Endothelial cell of umbilical vein (primary cell): Measurements from ENCODE around the gene GRM7. TPM values are rescaled to one million over a fixed set of nuclear protein-coding genes. Genes with fewer than 3 reads are reported as not detected.
A peak's percentile ranks its signal among the peaks of the same experiment; 100 is the strongest.

ENCODE experiments used
- BruUV-seq: library from RNA; stranded (reverse); fragments of 400-500 nt; replicated peaks from 2 replicates; lab custom pipeline; 2021; lab: Mats Ljungman, UMichigan
- CTCF ChIA-PET: fragments of 300-600, 350-600 bp; sonication (Branson Sonifier 250); formaldehyde crosslinking; loops from one replicate; lab custom pipeline; 2021; ENCODE audit warnings: antibody characterized with exemption, inconsistent platforms; lab: Charles Lee
- POLR2A ChIA-PET: fragments of 300-600, 350-600 bp; sonication (Branson Sonifier 250); formaldehyde crosslinking; loops from one replicate; lab custom pipeline; 2021; ENCODE audit warnings: antibody characterized with exemption, inconsistent platforms; lab: Charles Lee
- DNase-seq: peaks from one replicate; pipeline ENCODE4 v3.0.0-alpha.2; 2011; ENCODE audit warnings: low read depth, low spot score
- FAIRE-seq: peaks from 2 replicates; lab custom pipeline; 2011; peaks lifted over from hg19 to GRCh38; lab: Jason Lieb, UNC
- H2AFZ ChIP-seq: 2 replicates; pipeline ENCODE4 v1.6.0; 2012; ENCODE audit warnings: low read depth, low read length, control low read depth, inconsistent platforms
- H3K27ac ChIP-seq: 2 replicates; pipeline ENCODE4 v1.5.1; 2011; ENCODE audit warnings: low read depth, mild to moderate bottlenecking, control low read depth, low read length, moderate library complexity; ENCODE audit not compliant: insufficient read depth
- H3K27me3 ChIP-seq, 2 experiments: 2 replicates each; pipeline versions ENCODE4 v1.6.0 to v1.6.1; 2011; ENCODE audit warnings: low read length in 2 of 2, mixed read lengths in 1 of 2; ENCODE audit not compliant: control insufficient read depth in 2 of 2, insufficient read depth in 2 of 2
- H3K36me3 ChIP-seq, 2 experiments: 2 replicates in 1 of 2; 3 replicates in 1 of 2; pipeline ENCODE4 v1.5.1; 2011; ENCODE audit warnings: low read length in 2 of 2, mild to moderate bottlenecking in 1 of 2, moderate library complexity in 1 of 2; ENCODE audit not compliant: control insufficient read depth in 2 of 2, insufficient read depth in 2 of 2; ENCODE audit errors: extremely low read depth in 1 of 2
- H3K4me1 ChIP-seq: 3 replicates; pipeline ENCODE4 v1.5.1; 2011; ENCODE audit warnings: mild to moderate bottlenecking, low read length; ENCODE audit not compliant: control insufficient read depth, insufficient read depth; ENCODE audit errors: extremely low read depth
- H3K4me2 ChIP-seq: 2 replicates; pipeline ENCODE4 v1.6.1; 2011; ENCODE audit warnings: low read length, control low read depth, mixed read lengths; ENCODE audit not compliant: insufficient read depth
- H3K4me3 ChIP-seq, 3 experiments: fragments of 200-600 bp in 1 of 3; sonication (generic), shearing (Covaris generic) in 1 of 3; replicated peaks in 1 of 3; 2 replicates each; pipeline ENCODE4 v1.5.1; 2011 to 2016; ENCODE audit warnings: control low read depth in 3 of 3, low read length in 3 of 3, mild to moderate bottlenecking in 2 of 3, inconsistent platforms in 1 of 3, low read depth in 1 of 3, moderate library complexity in 1 of 3; ENCODE audit not compliant: insufficient read depth in 1 of 3
- H3K79me2 ChIP-seq: 2 replicates; pipeline ENCODE4 v1.6.0; 2012; ENCODE audit warnings: low read length, inconsistent platforms; ENCODE audit not compliant: control insufficient read depth, insufficient read depth
- H3K9ac ChIP-seq: replicated peaks from 2 replicates; pipeline ENCODE3; 2011; ENCODE audit warnings: low read length, control low read depth; ENCODE audit not compliant: insufficient read depth; ENCODE audit errors: extremely low read depth
- H3K9me1 ChIP-seq: replicated peaks from 3 replicates; pipeline ENCODE4 v1.6.0; 2011; ENCODE audit warnings: mild to moderate bottlenecking, low read length; ENCODE audit not compliant: control insufficient read depth, insufficient read depth; ENCODE audit errors: extremely low read depth
- H3K9me3 ChIP-seq: replicated peaks from 2 replicates; pipeline ENCODE4 v1.5.1; 2012; ENCODE audit warnings: low read length, inconsistent platforms; ENCODE audit not compliant: control insufficient read depth, insufficient read depth
- H4K20me1 ChIP-seq: replicated peaks from 2 replicates; pipeline ENCODE3; 2011; ENCODE audit warnings: mild to moderate bottlenecking, low read length; ENCODE audit not compliant: control insufficient read depth, insufficient read depth; ENCODE audit errors: extremely low read depth
- CTCF ChIP-seq, 2 donors: IDR thresholded peaks; 1 replicate in 1 of 2; 2 replicates in 1 of 2; pipeline ENCODE4 v1.5.1; 2011; ENCODE audit warnings: low read length in 2 of 2, mild to moderate bottlenecking in 2 of 2, moderate library complexity in 2 of 2, control low read depth in 1 of 2, inconsistent platforms in 1 of 2, low read depth in 1 of 2; ENCODE audit not compliant: insufficient read depth in 1 of 2; ENCODE audit errors: extremely low read depth in 1 of 2
- EZH2 ChIP-seq: IDR thresholded peaks from 2 replicates; pipeline ENCODE4 v1.6.1; 2012; ENCODE audit warnings: borderline replicate concordance, low read depth, mild to moderate bottlenecking, moderate library complexity, low read length, inconsistent platforms; ENCODE audit not compliant: severe bottlenecking
- FOS ChIP-seq: IDR thresholded peaks from 2 replicates; pipeline ENCODE4 v1.6.1; 2011; ENCODE audit warnings: mild to moderate bottlenecking, low read length, moderate library complexity, borderline replicate concordance; ENCODE audit not compliant: insufficient read depth
- GATA2 ChIP-seq: IDR thresholded peaks from 2 replicates; pipeline ENCODE4 v1.7.0; 2011; ENCODE audit warnings: low read depth, mild to moderate bottlenecking, moderate library complexity, mixed read lengths, low read length; ENCODE audit not compliant: insufficient read length, insufficient read depth
- JUN ChIP-seq: IDR thresholded peaks from 2 replicates; pipeline ENCODE4 v1.6.1; 2011; ENCODE audit warnings: borderline replicate concordance, low read depth; ENCODE audit not compliant: insufficient read length, insufficient read depth
- MAX ChIP-seq: IDR thresholded peaks from 2 replicates; pipeline ENCODE4 v1.6.1; 2011; ENCODE audit not compliant: insufficient read depth, insufficient read length
- MYC ChIP-seq: IDR thresholded peaks from one replicate; pipeline ENCODE4 v1.6.1; 2011; ENCODE audit warnings: mild to moderate bottlenecking, low read depth, low read length
- POLR2A ChIP-seq: IDR thresholded peaks from 2 replicates; pipeline ENCODE4 v1.6.1; 2012; ENCODE audit warnings: low read depth, mild to moderate bottlenecking, control low read depth, low read length
- POLR2AphosphoS5 ChIP-seq: IDR thresholded peaks from 2 replicates; pipeline ENCODE4 v1.6.1; 2012; ENCODE audit warnings: low read depth, mild to moderate bottlenecking, control low read depth, low read length, moderate library complexity; ENCODE audit not compliant: insufficient read depth
- dilution Hi-C: fragments of 300-500 bp; cut with MboI; formaldehyde crosslinking; loops from one replicate; pipeline ENCODE4 v1.15.0; 2019; ENCODE audit warnings: low sequenced_read_pairs; ENCODE audit not compliant: extremely low pct_ligation_motif_present
- intact Hi-C: fragments of 100-400 bp; cut with micrococcal nuclease; formaldehyde crosslinking; loops from one replicate; pipeline ENCODE4 v1.10.0; 2022
- polyA plus RNA-seq, 4 experiments: library from polyadenylated mRNA; depleted of rRNA in 3 of 4; stranded (reverse) in 3 of 4; unstranded in 1 of 4; fragments of >200 nt; gene quantifications; 2 replicates each; pipeline versions ENCODE4 v1.2.1 to v1.2.3, GENCODE V29; 2011 to 2012; ENCODE audit warnings: missing spikeins in 1 of 4
- total RNA-seq: library from RNA; stranded (reverse); gene quantifications from 2 replicates; pipeline ENCODE4 v1.2.3, GENCODE V29; 2021

GRM7 gene
- total and polyA plus RNA-seq, 2 donors (not counting 3 experiments of a cell fraction or from before 2014, with no cell fraction given), result 0.12 TPM; not detected in 1

- Histone ChIP-seq H3K27ac (no peak overlapping the region), H3K9me3 (no peaks in the 10 kb centered on the region), H3K9me1 (no peaks in the 10 kb centered on the region), H3K27me3 (no peaks in the 10 kb centered on the region), H3K79me2 (no peaks in the 10 kb centered on the region), H4K20me1 (no peaks in the 10 kb centered on the region), H3K4me1 (no peaks in the 10 kb centered on the region), H3K36me3 (no peaks in the 10 kb centered on the region), H3K4me2 (no peak overlapping the region), H3K9ac (no peak overlapping the region), H2AFZ (no peak overlapping the region), H3K4me3 (no peak overlapping the region)
- FAIRE-seq (no peak), DNase-seq (no peak)
- POLR2A ChIA-PET, result no interaction called here
- intact Hi-C loops (no loop called here), dilution Hi-C loops (no loop called here)
- TF ChIP-seq EZH2, result no peak
- no TSS peak for BruUV-seq
- CTCF ChIA-PET, result interaction anchor here (0.8 kb wide), 1 partner anchor 9 kb away, joined by 3 read pairs; no protein-coding TSS in a partner anchor
These were observed 920.5 kb downstream of the GRM7 start for GRCh38 chr3:7781395-7781794.

DNA sequence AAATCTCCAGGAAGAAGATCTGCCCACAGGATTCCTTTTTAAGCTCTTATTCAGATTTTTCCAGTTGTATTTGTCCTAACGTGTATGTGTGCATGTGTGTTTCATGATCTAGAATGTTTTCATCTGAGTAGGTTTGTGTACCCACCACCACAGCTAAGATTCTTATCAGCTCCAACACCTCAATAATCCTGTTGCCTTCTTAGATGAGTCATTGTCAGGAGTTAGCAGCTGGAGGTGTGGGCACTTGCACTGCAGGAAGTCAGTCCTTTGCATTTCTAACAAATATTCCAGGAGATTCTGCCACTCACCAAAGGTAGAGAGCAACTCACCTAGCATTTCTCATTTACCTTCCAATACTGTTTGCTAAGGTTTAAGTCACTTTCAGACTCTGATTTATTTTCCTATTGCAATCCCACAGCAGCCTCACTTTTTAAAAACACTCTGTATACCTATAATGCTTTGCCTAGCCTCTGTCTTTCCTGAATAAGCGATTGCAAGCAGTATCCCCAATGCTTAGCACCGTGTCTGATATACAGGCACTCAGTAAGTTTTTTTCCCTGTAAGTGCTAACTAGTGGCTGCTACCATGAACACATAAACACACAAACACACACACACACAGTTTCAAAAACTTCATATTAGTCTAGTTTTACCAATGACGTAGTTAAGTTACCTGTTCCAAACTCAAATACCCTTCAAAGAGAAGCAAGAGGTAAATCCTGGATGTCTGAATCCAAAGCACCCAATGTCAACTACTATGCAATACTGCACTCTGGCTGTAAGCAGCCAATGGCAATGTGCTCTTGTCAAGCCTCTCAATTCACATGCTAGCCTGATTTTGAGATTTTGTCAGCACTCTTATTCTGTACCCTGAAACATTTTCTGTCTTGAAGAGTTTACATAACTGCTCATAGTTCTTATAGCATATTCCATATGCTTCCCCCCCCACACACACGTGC is 927.2 kb downstream of the GRM7 start:
- no peak overlapping the region for H3K4me3 ChIP-seq
- H3K27ac ChIP-seq, result no peak overlapping the region
- TF ChIP-seq CTCF (IDR thresholded peaks at IDR 0.05; ENCODE audit: extremely low read depth in 1 of 2, insufficient read depth in 1 of 2, low read depth in 1 of 2, low read length in 2 of 2), result no peak
- TF ChIP-seq POLR2AphosphoS5, result no peak
- no peak for TF ChIP-seq POLR2A
- no peak for TF ChIP-seq MAX
- TF ChIP-seq MYC, result no peak
- TF ChIP-seq EZH2, result no peak
- TF ChIP-seq FOS, result peak; percentile 24
- TF ChIP-seq GATA2, result peak; percentile 88
- TF ChIP-seq JUN, result peak; percentile 17
- H3K9me3 ChIP-seq, result no peaks in the 10 kb centered on the region
- ChIA-PET CTCF (interaction anchor here (1.6 kb wide), 1 partner anchor 12 kb away, joined by 5 read pairs; no protein-coding TSS in a partner anchor), POLR2A (no interaction called here)
- no peak overlapping the region for H2AFZ ChIP-seq
- H3K9me1 ChIP-seq, result no peaks in the 10 kb centered on the region
- H4K20me1 ChIP-seq, result no peaks in the 10 kb centered on the region
- H3K9ac ChIP-seq, result no peak overlapping the region
- no peaks in the 10 kb centered on the region for H3K79me2 ChIP-seq
- H3K27me3 ChIP-seq, result no peaks in the 10 kb centered on the region
- H3K4me1 ChIP-seq, result peaks cover 9% of the 10 kb centered on the region
- no peak overlapping the region for H3K4me2 ChIP-seq
- H3K36me3 ChIP-seq, result no peaks in the 10 kb centered on the region
- DNase-seq (peak; percentile 37), FAIRE-seq (peak; percentile 49)
- dilution Hi-C loops (no loop called here), intact Hi-C loops (loop anchor here (5.0 kb wide), 1 partner anchor 81 kb away; no protein-coding TSS in a partner anchor)
- BruUV-seq, result no TSS peak
